GM23338 (cell line): ENCODE data around the gene IFNL1.

Experiments
- CTCF ChIP-seq, 2 experiments: fragments of 200-600 bp in 1 of 2; sonication (generic) in 1 of 2; conservative IDR thresholded peaks; 2 replicates each; pipeline versions ENCODE4 v1.5.1 to v1.6.1; 2016 to 2017; ENCODE audit warnings: antibody characterized with exemption in 2 of 2, low read depth in 2 of 2, mild to moderate bottlenecking in 2 of 2, moderate library complexity in 1 of 2
- EZH2phosphoT487 ChIP-seq: fragments of 200-600 bp; sonication (generic); IDR thresholded peaks from one replicate; pipeline ENCODE4 v1.8.1; 2018; ENCODE audit warnings: antibody characterized with exemption; ENCODE audit not compliant: unreplicated experiment
- STAT1 ChIP-seq: IDR thresholded peaks from one replicate; pipeline ENCODE4 v1.6.1; 2016; ENCODE audit warnings: antibody characterized with exemption; ENCODE audit not compliant: unreplicated experiment

- TF ChIP-seq CTCF (conservative IDR thresholded peaks at IDR 0.05; ENCODE audit: low read depth in 2 of 2) = no peak
- no peak for TF ChIP-seq EZH2phosphoT487
- TF ChIP-seq STAT1 = no peak
Observed at GRCh38 chr19:39318690-39319089, 22.5 kb downstream of the IFNL1 start.
